GM21515 (cell line): ENCODE results near the gene RNF151.
"Not testable (repeated sequence)": the region's sequence is repeated elsewhere in the genome, so short reads cannot be mapped to it uniquely, and the experiment has no call there.

Experiments
- ATAC-seq: cut with Tn5 transposase; IDR thresholded peaks from one replicate; pipeline ENCODE4 v1.9.1; 2021; ENCODE audit not compliant: unreplicated experiment

RNF151 gene

GRCh38 chr16:1959269-1960039 lies 7.2 kb upstream of the RNF151 start, which contains the start of gene NDUFB10:
NDUFB10 (plus strand) TSS chr16:1959538; CDS start chr16:1959625, 87 bp downstream.
- peak; percentile 57 for ATAC-seq

GRCh38 chr16:1960665-1961630 lies 5.7 kb upstream of the RNF151 start:
- ATAC-seq: no peak

GRCh38 chr16:1961651-1962067 lies 5.0 kb upstream of the RNF151 start:
- ATAC-seq: no peak

GRCh38 chr16:1962161-1963153 lies 4.2 kb upstream of the RNF151 start:
- ATAC-seq: not testable (repeated sequence)

GRCh38 chr16:1963806-1964505 lies 2.7 kb upstream of the RNF151 start:
- no peak for ATAC-seq

GRCh38 chr16:1964506-1965395 lies 1.9 kb upstream of the RNF151 start, which contains the start of gene RPS2:
RPS2 (minus strand) TSS chr16:1964826; CDS start chr16:1964625, 201 bp downstream.
- ATAC-seq: peak; percentile 70

- no peak for ATAC-seq
These were observed 1.2 kb upstream of the RNF151 start for GRCh38 chr16:1965396-1966001.

- no peak for ATAC-seq
These were observed 1.7 kb downstream of the RNF151 start for GRCh38 chr16:1968146-1968953.

GRCh38 chr16:1971796-1972489 lies 5.3 kb downstream of the RNF151 start, which contains the start of gene TBL3:
TBL3 (plus strand) TSS chr16:1972053; CDS start chr16:1972165, 112 bp downstream.
- ATAC-seq: peak; percentile 79

GRCh38 chr16:1972490-1972877 lies 5.8 kb downstream of the RNF151 start:
- ATAC-seq: no peak

GRCh38 chr16:1973461-1974156 lies 7.0 kb downstream of the RNF151 start:
- no peak for ATAC-seq

GRCh38 chr16:1974157-1975070 lies 7.8 kb downstream of the RNF151 start:
- no peak for ATAC-seq

- ATAC-seq: no peak
These were observed 9.0 kb downstream of the RNF151 start for GRCh38 chr16:1975432-1976215.

- ATAC-seq: no peak
These were observed 9.5 kb downstream of the RNF151 start for GRCh38 chr16:1976216-1976520.
